Peyer's patch (tissue), 4 donors: ENCODE results near the gene DGCR2.

ENCODE experiments used
- CTCF ChIP-seq, 6 experiments: fragments of 450-650 bp in 4 of 6; fragments of 200-600 bp in 2 of 6; sonication (generic) in 1 of 6; IDR thresholded peaks; one replicate each; pipeline ENCODE4 v1.5.1; 2017 to 2019; ENCODE audit warnings: antibody characterized with exemption in 6 of 6, mild to moderate bottlenecking in 3 of 6, moderate library complexity in 1 of 6
- POLR2A ChIP-seq, 2 donors: fragments of 450-650 bp; IDR thresholded peaks; one replicate each; pipeline ENCODE4 v1.5.1; 2017; ENCODE audit warnings: antibody characterized with exemption in 2 of 2, mild to moderate bottlenecking in 2 of 2, moderate library complexity in 2 of 2

GRCh38 chr22:19011075-19011474 is 111.1 kb downstream of the DGCR2 start:
- TF ChIP-seq POLR2A (IDR thresholded peaks at IDR 0.05) (no peak), CTCF (IDR thresholded peaks at IDR 0.05) (no peak)
